NCI-H2171 (cell line): Measurements from ENCODE around the gene LRTM2.

Experiments
- DNase-seq: peaks from one replicate; lab custom pipeline; 2025; lab: John Stamatoyannopoulos, UW

LRTM2 gene

GRCh38 chr12:1797991-1798640 lies 22.2 kb upstream of the LRTM2 start:
- DNase-seq: peak; percentile 11

GRCh38 chr12:1798641-1799020 lies 21.7 kb upstream of the LRTM2 start:
- no peak for DNase-seq

- DNase-seq: no peak
Measured at GRCh38 chr12:1799051-1799881, 21.1 kb upstream of the LRTM2 start.

DNA sequence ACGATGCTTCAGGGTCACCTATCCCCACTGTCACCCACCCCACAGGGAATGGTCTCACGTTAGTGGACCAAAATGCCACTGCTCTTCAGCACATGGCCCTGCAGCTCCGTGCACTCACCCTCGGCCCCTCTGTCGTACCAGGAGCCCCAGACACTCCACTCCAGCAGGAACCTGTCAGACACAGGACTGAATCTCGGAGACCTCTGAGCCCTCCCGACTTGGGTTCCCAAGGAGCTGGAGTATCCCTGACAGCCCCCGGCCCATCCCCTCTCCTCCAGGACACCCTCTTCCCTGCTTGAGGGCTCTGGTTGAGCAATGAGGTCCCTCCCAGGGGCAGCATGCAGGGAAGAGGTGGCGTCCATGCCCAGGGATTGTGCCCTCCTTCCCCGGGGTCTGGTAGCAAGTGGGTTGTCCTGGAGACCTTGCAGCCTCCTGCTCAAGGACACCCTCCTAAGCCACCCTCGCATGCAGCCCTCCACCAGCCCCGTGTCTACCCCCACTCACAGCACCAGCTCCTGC lies 20.4 kb upstream of the LRTM2 start:
- DNase-seq: no peak

DNA sequence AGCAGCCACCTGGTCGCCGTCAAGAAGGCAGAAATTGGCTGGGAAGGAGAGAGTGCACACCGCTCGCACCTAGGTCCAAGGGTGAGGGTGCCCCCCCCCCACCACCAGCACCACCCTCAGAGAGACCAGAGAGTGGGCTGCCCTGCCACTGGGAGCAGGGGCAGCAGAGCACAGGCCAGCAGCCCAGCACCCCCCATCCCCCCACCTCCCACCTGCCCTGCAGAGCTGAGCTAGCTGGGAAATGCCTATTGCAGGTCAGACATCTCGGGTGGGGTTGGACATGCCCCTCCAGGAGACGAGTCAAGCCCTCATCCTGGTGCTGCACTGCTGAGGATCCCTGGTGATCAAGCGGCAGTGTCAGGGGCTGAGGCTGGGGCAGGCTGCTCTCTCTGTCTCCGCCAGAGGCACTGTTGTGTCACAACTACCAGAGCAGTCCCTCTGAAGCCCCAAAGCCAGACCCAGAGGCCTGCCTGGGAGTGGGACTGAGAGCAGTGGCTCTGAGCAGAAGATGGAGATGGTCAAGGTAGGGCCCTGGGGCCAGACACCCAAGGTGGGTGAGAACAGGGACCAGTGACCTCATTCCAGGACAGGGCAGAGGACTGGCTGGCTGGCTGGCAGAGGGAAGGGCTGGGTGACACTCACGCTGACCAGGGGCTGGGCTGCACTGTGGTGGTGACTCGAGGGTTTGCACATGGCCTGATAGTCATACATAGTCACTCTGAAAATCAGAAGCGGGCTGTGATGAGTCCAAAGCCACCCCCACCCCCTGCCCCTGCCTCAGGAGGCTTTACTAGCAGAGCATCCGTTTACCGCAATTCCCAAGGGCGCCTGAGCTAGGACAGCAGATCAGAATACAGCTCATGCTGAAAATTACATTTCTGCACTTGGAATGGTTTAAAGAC lies 19.7 kb upstream of the LRTM2 start:
- peak; percentile 62 for DNase-seq

GRCh38 chr12:1801303-1801975 lies 18.9 kb upstream of the LRTM2 start:
- DNase-seq: no peak

- no peak for DNase-seq
Measured at GRCh38 chr12:1803736-1804135, 16.6 kb upstream of the LRTM2 start.

DNA sequence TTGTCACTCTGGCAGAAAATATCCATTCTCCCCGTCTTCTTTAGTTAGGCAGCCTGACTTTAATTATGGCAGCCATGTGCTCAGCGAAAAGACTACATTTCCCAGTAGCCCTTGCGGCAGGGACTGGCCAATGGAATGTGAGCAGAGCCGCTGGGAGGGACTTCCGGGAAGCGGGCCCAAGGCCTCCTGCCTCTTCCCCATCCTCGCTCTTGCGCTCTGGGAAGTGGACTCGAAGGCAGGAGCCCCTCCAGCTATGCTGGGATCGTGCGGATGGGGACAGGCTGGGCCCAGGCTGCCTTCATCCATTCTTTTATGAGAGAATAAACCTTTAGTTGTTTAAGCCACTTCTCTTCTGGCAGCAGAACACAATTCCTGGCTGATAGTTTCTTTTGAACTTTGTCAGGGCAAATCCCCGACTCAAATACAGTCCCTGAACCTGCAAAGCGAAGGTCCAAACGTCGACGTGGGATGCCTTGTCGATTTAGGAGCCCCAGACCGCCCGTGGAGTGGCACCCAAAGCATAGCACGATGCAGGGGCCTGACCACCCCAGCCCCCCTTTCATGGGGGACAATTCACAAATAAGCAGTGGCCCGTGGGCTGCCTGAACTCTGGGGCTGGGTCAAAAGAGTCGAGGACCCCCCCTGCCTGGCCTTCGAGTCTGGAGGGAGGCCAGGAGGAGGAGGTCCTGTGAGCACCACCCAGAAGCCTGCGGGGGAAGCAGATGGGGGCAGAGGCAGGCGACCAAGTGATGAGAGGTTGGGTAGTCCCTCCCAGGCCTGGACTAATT lies 15.6 kb upstream of the LRTM2 start:
- DNase-seq: peak; percentile 100

DNA sequence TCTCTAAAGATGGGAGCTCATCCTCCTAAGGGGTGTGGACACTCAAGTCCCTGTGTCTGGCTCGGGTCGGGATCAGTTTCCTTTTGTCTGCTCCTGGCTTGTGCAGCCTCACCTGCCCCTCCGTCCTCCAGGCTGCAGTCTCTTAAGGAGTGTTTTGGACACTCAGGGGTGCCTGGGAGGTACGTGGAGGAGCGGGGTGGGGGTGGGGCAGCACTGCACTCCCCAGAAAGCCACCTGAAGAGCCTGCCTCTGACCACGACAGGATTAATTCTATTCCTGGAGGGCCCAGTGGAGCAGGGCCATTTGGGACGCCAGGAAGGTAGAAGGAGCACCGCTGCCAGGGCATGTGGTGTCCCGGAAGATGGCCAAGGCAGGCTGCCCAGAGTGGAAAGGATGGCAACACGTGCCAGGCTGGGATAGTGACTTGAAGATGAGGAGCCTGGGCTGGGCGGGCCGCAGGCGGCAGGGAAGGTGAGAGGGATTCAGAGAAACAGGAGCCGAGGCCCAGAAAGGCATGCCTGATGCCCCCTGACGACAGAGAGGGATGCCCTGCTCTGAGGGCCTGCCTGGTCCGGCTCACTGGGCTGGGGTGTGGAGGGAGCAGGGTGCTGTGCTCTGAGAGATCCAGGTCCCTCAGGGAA lies 14.8 kb upstream of the LRTM2 start:
- no peak for DNase-seq

DNA sequence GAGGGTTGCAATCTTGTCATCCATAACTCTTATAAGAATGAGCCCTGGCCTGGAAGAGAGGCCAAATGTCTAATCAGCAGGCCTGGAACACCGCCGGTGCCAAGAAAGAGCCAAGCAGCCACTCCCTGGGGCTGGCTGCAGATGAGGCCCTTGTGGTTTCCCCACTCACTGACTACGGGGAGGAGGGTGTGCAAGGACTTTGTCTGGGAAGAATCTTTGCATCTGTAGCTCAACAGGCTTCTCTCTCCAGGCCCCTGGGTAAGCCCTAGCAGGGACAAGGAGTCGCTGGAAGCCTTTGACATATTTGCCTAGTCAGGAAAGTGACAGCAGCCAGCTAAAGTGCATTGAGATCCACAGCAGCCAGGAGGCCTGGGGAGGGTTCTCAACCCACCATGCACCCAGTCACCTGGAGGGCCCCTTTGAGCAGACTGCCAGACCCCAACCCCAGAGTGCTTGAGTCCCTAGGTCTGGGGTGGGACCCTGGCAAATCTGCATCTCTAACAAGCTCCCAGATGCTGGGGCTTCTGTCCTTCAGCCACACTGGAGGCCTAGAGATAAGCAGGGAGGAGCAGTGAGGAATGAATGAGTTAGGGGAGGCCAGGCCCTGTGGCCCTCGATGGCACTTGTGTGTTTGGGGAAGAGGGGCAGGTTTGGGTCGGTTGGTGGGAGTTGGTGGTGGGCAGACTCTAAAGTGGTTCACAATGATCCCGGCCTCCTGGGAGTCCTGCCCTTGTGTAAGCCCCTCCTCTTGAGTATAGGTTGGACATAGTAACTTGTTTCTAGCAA lies 13.9 kb upstream of the LRTM2 start:
- no peak for DNase-seq

GRCh38 chr12:1807087-1807860 lies 13.1 kb upstream of the LRTM2 start:
- DNase-seq: no peak

DNA sequence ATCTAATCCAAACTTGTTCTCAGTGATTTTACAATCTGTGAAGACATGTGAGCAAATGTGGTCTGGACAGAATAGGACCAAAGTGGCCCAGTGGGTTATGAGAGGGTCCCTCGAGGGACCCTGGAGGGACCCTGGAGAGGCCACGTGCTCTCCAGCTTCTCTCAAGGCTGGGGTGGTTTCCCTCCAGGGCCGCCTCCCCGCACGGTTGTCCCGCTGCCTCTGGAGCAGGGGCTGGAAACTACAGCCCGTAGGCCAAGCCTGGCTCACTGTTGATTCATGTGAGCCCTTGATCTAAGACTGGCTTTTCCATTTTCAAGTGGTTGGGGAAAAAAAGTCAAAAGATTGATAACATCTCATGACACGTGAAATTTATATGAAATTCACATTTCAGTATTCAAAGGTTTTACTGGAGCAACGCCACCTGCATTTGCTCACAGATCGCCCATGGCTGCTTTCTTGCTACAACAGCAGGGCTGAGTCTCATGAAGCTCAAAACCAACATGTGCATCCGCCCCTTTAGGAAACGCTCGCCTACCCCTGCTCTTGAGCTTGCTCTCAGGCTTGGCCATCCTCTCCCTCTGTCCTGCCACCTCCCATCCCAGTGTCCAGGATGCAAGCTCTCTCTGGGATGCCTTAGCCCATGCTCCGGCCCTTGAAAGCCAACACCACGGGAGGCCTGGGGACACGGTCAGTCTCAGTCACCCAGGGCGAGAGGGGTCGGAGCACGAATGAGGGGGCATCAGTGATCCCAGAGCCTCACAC lies 12.1 kb upstream of the LRTM2 start:
- no peak for DNase-seq

DNA sequence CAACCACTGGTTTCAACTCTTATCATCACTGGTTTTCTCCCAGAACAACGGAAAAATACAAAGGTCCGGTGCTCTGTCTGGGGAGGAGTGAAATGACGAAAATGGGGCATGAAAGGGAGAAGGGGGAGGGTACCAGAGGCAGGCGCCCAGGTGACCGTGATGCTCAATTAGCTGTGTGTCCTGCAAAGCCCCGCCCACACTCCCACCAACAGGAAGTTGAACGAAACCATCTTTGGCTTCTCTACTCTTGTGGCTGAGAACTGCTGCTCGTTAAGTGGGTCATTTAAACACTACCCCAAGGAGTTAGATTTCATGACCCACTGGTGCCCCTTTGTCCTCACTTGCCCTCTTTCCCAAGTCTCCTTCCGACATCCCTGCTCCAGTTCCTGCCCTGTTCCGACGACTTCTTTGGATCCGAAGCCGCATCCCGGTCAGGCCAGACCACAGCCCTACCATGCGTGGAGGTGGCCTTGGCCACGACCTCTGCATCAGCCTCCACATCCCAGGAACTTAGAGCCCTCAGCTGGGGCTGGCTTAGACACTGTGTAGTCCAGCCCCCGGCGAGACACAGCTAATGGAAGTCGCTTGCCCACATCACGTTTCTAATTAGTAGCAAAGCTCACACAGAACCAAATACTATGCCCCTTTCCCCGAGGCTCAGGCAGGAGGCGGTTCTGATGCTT lies 11.4 kb upstream of the LRTM2 start:
- no peak for DNase-seq

DNA sequence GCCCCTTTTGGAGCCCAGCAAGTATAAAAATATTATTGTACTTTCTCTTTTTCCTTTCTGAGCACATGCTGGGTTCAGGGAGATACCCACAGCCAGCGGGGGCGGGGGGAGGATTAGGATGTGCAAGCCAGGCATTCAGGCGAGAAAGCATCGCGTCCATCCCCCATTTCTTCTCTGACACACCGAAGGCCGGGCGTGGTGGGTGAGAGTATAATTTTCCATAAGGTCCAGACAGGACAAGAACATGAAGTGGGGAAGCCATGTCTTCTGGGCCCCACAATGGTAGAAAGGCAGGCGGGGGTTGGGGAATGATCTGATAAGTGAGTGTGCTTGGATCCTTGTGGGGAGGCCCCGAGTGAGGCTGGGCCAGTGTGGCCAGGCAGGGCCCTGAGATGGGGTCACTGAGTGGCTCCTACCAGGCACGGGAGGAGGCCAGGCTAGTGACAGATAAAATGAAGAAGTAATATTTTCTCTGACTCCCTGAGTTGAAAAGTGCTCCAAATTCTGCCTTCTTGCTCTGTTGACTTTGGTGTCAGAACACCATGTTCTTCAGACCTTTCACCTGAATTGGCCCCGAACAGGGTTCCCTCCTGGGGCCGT lies 10.7 kb upstream of the LRTM2 start:
- no peak for DNase-seq

GRCh38 chr12:1810201-1810930 lies 10.0 kb upstream of the LRTM2 start:
- no peak for DNase-seq

DNA sequence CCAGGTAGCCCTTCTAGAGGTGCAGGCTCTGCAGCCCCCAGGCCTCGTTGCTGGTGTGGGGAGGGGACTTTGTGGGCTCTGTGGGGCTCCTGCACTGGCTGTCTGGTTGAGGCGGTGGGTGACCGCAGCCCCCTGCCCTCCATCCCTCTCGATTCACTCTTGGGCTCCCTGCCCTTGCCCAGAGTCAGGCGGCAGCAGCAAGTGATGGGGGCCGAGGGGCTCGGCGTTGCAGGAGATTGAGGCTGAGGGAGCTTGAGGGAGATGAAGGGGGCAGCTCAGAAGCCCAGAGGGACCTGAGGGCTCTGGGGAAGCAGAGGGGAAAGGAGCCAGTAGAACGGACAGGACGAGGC lies 9.5 kb upstream of the LRTM2 start:
- no peak for DNase-seq
